HG03378 (cell line): ENCODE data around the gene KDM7A.

Experiments used
- ATAC-seq: cut with Tn5 transposase; IDR thresholded peaks from one replicate; pipeline ENCODE4 v1.9.1; 2021; ENCODE audit warnings: mild to moderate bottlenecking, moderate library complexity; ENCODE audit not compliant: unreplicated experiment

The KDM7A gene

GRCh38 chr7:140035400-140036223 is 141.2 kb downstream of the KDM7A start:
- no peak for ATAC-seq
